GM12878 (cell line): ENCODE data around the gene NKAIN1.

ENCODE experiments used
- FOXM1 ChIP-seq: IDR thresholded peaks from 2 replicates; pipeline ENCODE4 v1.6.1; 2012; ENCODE audit warnings: low read depth, mild to moderate bottlenecking, inconsistent platforms, low read length, moderate library complexity
- KAT2A ChIP-seq: conservative IDR thresholded peaks from 2 replicates; pipeline ENCODE4 v1.6.1; 2011; ENCODE audit warnings: low read depth, low read length; ENCODE audit not compliant: control insufficient read depth

GRCh38 chr1:31258581-31258980 lies 18.9 kb upstream of the NKAIN1 start:
- TF ChIP-seq KAT2A (no peak), FOXM1 (no peak)
